TTC549 (cell line): ENCODE data around the gene GRAP.
"Not testable (repeated sequence)": the region's sequence is repeated elsewhere in the genome, so short reads cannot be mapped to it uniquely, and the experiment has no call there.

ENCODE experiments used
- FAIRE-seq: peaks from 2 replicates; lab custom pipeline; 2012; peaks lifted over from hg19 to GRCh38; lab: Jason Lieb, UNC

GRAP gene

DNA sequence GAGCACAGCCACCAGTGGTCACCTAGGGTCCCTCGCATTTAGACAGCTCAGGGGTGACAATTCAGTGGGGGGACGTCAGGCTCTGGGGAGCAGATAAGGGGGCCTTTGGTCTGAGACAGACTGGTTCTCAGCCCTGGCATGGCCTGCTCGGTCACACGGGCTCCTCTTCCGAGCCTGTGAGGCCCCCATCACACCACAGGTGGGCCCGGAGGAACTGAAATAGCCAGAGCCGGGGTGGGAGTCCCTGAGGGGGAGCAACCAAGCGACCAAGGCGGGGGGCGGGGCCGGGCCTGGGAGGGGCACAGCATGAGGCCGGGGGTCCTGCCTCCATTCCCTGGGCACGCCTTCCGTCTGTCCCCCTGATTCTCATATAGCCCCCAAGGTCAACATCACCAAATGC is 4.4 kb downstream of the GRAP start:
- not testable (repeated sequence) for FAIRE-seq

DNA sequence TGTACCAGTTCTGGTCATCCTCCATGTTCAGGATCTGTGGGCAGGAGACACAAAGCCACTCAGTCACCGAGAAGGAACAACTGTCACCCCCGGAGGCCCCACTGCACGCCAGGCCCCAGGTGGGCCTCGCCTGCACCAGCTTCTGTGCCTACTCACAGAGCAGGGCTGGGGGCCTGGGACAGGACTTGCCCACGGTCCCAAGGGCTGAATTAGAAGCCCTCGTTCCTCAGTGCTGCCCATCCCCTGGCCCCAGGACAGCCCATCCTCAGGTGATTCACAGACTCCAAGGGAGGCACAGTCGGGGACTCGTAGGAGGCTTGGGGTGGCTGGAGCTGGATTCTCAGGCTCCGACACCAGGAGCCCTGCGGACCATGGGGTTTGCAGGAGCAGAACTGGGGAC is 4.9 kb downstream of the GRAP start:
- not testable (repeated sequence) for FAIRE-seq

- not testable (repeated sequence) for FAIRE-seq
Measured at GRCh38 chr17:19040350-19040749, 6.4 kb downstream of the GRAP start.

DNA sequence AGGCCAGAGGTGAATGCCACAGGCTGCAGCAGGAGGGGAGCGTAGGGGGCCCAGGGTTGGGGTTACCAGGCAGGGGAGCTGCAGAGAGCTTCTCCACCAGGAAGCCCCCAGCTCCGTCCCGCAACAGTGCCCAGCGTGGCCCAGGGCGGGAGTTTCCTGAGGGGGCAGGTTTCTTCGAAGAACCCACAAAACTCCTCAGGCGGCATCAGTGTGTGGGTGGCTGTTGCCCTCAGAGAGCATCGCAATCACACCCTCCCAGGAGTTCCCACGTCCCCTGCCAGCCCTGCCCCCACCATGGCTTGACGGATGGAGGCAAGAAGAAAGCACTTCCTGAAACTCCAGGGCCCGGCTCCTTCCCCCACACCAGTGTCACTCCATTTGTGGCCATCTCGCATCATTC is 8.0 kb downstream of the GRAP start:
- not testable (repeated sequence) for FAIRE-seq

DNA sequence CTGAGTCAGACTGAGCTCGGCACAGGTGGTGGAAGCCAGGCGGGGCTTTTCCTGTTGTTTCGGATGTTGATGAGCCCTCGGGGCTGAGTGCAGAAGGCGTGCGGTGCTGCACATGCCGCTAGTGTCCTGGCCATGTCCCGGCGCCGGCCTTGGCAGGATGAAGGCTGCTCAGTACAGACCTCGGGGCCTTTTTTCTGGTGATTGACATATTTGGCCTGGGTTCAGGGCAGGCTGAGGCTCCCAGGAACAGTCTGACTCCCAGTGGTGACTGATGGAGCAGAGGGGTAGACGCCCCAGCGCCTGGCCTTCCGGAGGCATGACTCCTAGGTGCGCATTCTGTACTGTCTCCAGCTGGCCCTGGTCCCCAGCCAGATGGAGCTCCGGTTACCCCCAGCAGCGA is 8.8 kb downstream of the GRAP start:
- FAIRE-seq = not testable (repeated sequence)

GRCh38 chr17:19037547-19037946 is 9.2 kb downstream of the GRAP start:
- FAIRE-seq = not testable (repeated sequence)

GRCh38 chr17:19036186-19036585 is 10.6 kb downstream of the GRAP start:
- FAIRE-seq = not testable (repeated sequence)

DNA sequence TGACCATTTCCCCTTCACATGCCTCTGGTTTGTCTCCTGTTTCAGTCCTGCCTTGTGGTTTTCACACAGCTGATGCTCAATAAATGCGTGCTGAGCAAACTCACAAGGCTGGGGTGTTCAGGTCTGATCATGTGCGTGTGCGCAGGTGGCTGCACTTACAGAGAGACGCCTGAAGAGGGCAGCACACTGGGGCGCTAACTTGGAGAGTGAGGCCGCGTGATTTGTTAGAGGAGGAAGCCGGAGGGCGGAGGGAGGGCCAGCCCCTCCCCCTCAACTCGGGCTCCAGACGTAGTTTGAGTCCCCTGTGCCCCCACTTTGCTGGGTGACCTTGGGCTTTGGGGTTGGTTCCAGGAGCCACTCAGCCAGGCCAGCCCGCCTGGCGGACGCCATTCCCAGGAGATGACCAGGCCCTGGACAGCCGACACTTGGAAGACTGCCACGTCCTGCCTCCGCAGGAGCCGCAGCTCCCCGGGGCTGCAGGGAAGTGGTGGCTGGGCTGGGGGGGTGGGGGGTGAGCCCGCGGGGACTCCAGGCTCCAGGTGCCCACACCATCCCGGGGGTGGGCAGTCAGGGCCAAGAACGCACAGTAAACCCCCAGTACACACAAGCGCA is 14.3 kb downstream of the GRAP start:
- not testable (repeated sequence) for FAIRE-seq

DNA sequence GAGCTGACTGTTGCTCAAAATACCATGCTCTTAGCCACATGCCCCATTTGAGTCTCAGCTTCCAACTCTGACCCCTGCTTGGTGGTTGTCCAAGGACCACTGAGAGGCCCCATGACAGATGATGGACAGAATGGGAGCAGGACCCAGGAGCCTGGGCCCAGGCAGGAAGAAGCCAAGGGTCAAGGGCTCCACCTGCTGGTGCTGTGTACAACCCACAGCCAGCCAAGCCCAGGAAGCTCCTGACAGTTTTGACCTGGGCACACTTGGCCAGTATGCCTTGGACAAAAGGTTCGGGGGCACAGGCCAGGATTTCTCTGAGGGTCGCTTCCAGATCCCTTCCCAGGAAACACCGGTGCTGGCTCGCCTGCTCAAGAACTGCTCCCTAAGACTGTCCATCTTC is 15.0 kb downstream of the GRAP start:
- FAIRE-seq = not testable (repeated sequence)

DNA sequence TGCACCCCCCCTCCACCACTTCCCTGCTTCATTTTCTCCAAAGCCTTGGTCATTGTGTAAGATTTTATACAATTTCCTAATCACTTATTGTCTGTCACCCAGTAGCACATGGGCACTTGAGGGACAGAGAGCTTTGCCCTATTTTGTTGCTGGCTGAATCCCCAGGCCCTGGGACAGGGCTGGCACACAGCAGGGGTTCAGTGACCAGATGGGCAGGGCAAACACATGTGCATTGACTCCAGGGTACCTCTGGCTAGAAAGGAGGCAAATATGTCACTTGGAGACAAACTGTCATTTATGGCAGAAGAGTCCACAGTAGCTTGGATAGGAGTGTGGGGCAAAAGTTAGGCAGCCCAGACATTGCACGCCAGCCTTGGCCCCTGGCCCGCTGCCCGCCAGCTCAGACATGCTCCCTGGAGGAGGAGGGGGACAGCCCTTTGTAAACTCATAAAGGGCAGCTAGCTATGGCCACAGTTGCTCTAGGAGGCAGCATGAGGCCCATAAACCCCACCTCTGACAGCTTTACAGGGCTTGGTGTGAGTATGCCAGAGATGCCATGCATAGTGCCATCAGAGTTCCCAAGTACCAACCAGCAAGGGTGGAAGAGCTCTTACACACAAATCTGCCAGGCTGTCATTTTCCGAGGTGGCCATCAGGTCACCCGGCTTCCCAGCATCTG is 15.8 kb downstream of the GRAP start:
- not testable (repeated sequence) for FAIRE-seq

GRCh38 chr17:19029740-19030139 is 17.0 kb downstream of the GRAP start:
- not testable (repeated sequence) for FAIRE-seq

- not testable (repeated sequence) for FAIRE-seq
Measured at GRCh38 chr17:19028671-19029070, 18.1 kb downstream of the GRAP start.

DNA sequence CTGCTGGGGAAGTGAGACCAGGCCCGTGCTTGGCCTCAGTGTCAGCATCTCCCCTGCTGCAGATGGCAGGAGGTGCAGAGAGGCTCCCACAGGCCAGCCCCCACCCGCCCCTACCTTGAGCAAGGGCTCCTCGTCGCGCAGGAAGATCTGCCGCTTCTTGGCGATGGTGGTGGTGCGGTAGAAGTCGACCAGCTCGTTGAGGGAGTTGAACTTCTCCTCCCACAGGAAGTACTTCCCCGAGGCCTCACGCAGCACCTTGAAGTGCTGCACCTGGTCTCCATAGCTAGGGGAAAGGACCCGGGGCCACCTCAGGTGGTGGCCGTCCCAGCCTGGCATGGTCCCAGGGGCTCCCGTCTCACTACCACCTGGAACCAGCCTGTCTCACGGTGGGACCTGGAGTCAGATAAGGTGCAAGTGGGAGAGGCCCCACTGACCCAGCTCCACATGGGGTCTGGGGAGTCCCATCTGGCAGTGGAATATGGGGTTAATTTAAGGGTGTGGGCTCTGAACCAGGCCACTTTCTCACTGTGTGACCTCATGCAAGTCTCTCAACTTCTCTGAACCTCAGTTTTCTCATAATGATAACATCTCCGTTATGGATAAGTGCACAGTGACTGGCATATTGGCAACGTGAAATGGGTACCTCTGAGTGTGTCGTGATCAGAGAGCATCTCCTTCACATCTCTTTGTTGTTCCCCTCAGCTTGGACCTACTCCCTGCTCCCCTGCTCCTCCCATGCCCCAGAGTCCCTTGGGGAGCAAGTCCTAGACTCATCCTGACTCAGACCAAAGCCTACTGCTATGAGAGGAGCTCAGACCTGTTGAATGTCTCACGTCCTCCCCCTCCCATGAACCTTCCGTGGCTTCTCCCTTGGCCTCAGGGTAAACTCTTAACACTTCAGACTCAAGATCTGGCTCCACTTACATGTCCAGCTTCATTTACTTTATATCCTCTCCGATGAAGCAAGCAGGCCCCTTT is 22.4 kb downstream of the GRAP start:
- no peak for FAIRE-seq

DNA sequence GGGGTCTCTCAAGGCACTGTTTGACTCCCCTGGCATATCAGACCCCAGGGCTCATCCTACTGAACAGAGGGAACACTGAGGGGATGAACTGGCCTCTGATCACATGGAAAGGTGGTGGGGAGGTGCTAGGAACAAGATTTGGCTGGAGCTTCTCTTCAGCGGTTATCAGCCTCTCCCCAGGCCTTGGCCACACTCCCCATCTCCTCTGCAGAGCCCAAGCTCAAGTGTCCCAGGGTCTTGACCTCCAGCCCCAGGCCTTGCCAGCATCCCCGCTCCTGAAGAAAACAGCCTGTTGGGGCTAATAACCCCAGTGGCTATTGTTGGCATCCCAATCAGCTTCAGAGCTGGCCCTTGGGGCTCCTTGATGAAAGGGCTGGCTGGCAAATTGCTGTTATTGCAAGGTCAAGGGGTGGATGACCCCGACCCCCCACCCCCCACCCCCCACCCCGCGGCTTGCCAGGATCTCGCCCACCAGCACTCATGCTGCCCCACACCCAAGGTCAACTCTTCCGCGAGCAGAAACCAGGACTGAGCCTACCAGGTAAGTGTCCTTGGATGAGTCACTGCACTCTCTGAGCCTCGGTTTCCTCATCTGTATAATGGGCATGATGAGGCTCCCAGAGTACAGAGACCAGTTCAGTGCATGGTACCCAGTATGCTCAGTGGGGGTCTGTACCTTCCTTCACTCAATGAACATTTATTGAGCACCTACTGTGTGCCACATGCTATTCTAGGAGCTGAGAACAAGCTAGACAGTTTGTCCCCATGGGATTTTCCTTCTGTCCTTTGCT is 23.4 kb downstream of the GRAP start:
- no peak for FAIRE-seq

DNA sequence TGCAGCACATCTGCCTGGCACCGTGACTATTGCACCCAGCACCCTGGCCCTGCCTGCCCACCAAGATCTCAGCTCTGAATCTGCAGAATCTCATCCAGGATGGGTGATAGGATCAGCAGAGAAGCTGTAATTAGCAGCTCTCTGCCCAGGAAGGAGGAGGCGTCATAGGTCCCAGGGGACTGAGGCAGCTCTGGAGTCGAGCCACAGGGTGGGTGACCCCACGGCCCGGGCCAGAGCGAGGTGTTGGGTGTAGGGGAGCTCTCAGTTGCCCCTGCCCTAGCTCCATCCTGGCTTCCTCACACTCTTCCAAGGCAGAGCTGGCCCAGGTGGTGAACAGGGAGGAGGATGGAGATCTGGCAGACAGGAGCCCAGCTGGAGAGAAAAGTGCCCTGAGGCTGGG is 24.0 kb downstream of the GRAP start:
- no peak for FAIRE-seq

- no peak for FAIRE-seq
Measured at GRCh38 chr17:19022128-19022527, 24.6 kb downstream of the GRAP start.

DNA sequence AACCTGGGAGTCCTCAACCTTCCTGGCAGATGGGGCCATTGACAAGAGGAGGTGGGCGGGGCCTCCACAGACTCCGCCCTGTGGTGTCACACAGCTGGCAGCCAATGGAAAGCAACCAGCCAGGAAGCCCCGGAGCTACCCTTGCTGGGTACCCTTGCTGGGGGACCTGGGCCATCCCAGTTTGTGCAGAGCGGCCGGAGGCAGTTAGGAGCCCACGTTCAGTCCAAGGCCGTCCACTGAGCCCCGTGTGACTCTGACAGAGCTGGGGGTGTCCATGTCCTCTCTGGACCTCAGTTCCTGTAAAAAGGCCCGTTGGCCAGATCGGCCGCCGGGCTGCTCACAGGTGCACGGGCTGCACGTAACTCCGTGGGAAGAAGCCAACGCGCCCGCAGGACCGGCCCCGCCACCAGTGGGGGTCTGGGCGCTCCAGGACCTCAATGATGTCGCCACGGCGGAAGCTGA is 25.1 kb downstream of the GRAP start:
- FAIRE-seq = no peak

DNA sequence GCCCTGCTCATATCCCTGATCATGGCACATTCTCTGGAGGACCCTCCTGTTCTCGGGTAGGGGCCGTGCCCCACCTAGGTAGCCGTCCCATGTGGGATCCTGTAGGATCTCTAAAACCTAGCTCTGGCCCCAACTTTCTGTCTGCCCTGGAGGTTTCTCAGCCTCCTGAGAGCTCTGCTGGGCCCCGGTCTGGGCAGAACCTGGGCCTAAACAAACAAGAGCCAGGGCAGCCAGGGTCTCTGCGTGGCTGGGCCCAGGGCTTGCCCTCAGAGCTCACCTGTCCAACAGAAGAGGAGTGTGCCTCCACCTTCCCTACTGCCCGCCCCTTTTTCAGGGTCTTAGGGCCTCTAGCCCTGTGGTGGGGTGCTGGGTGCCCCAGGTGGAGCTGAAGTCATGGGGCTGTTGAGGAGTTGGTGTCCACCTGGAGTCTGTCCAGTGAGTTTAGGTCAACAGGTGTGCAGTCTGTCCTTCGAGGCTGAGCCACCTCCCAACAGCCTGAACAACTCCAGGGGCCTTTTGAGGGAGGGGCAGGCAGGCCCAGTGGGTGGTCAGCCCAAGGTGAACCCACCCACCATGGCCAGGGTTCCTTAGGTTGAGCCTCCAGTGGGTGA is 25.6 kb downstream of the GRAP start:
- not testable (repeated sequence) for FAIRE-seq

GRCh38 chr17:19020016-19020415 is 26.7 kb downstream of the GRAP start:
- no peak for FAIRE-seq

DNA sequence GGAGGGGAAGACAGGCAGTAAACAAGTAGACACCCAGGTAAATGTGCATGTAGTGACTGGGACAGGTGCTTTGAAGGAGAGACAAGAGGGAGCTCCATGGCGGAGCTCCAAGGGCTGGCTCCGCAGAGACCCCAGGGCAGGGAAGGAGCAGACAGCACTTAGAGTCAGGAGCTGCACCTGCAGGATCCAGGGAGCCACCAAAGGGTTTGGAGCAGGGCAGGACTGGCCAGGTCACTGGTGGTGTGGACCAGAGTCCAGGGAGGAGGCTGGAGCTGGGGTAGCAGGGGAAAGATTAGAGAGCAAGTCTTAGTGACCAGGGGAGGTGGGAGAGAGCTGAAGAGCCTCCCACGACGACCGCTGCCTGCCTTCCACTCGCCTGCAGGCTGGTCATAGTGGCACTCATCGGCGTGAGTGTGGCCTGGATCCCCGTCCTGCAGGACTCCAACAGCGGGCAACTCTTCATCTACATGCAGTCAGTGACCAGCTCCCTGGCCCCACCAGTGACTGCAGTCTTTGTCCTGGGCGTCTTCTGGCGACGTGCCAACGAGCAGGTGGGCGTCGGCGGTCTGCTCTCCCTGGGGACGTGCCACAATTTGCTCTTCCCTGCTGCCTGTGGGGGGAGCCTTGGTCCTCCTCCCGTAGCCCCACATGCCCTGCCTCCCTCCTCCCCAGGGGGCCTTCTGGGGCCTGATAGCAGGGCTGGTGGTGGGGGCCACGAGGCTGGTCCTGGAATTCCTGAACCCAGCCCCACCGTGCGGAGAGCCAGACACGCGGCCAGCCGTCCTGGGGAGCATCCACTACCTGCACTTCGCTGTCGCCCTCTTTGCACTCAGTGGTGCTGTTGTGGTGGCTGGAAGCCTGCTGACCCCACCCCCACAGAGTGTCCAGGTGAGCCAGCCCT is 27.5 kb downstream of the GRAP start:
- FAIRE-seq = no peak

GRCh38 chr17:19018600-19018950 is 28.2 kb downstream of the GRAP start:
- FAIRE-seq = no peak
